Neural progenitor cell (in vitro differentiated cells): ENCODE results near the gene SPSB1. TPM values are rescaled to one million over a fixed set of nuclear protein-coding genes. Genes with fewer than 3 reads are reported as not detected.

ENCODE experiments used
- DNase-seq: peaks from one replicate; pipeline ENCODE4 v3.0.0-alpha.2; 2016; ENCODE audit warnings: low spot score
- H2AFZ ChIP-seq: fragments of 200-600 bp; sonication (generic); replicated peaks from 2 replicates; pipeline ENCODE4 v1.6.1; 2016; ENCODE audit warnings: antibody characterized with exemption
- H3F3A ChIP-seq: fragments of 200-600 bp; sonication (generic); 2 replicates; pipeline ENCODE4 v1.6.1; 2016; ENCODE audit warnings: antibody characterized with exemption, low read depth
- H3K27ac ChIP-seq: fragments of 200-600 bp; sonication (generic); 2 replicates; pipeline ENCODE4 v1.5.1; 2016; ENCODE audit warnings: mild to moderate bottlenecking
- H3K27me3 ChIP-seq: fragments of 200-600 bp; sonication (generic); 2 replicates; pipeline ENCODE4 v1.6.1; 2016; ENCODE audit warnings: mild to moderate bottlenecking, moderate library complexity
- H3K36me3 ChIP-seq: fragments of 200-600 bp; sonication (generic); 2 replicates; pipeline ENCODE4 v1.5.1; 2016
- H3K4me1 ChIP-seq: fragments of 200-600 bp; sonication (generic); 2 replicates; pipeline ENCODE4 v1.6.1; 2016; ENCODE audit warnings: mixed run types
- H3K4me2 ChIP-seq: fragments of 200-600 bp; sonication (generic); 2 replicates; pipeline ENCODE4 v1.6.1; 2016
- H3K4me3 ChIP-seq: fragments of 200-600 bp; sonication (generic); 2 replicates; pipeline ENCODE4 v1.5.1; 2016
- H3K79me2 ChIP-seq: fragments of 200-600 bp; sonication (generic); 2 replicates; pipeline ENCODE4 v1.6.1; 2016; ENCODE audit warnings: low read depth
- H3K9ac ChIP-seq: fragments of 200-600 bp; sonication (generic); 2 replicates; pipeline ENCODE4 v1.6.1; 2016
- H3K9me3 ChIP-seq: fragments of 200-600 bp; sonication (generic); 2 replicates; pipeline ENCODE4 v1.5.1; 2016; ENCODE audit warnings: low read depth
- H4K20me1 ChIP-seq: fragments of 200-600 bp; sonication (generic); 2 replicates; pipeline ENCODE4 v1.6.1; 2016; ENCODE audit warnings: low read depth
- H3K27ac Mint-ChIP-seq: 3 replicates; pipeline ENCODE4 v1.8.0; 2021; ENCODE audit warnings: mixed read lengths
- H3K27me3 Mint-ChIP-seq: 2 replicates; pipeline ENCODE4 v1.8.0; 2022; ENCODE audit warnings: low read depth, mild to moderate bottlenecking, inconsistent platforms, moderate library complexity, mixed read lengths; ENCODE audit not compliant: insufficient read depth
- H3K36me3 Mint-ChIP-seq: 3 replicates; pipeline ENCODE4 v1.8.0; 2021; ENCODE audit warnings: mixed read lengths
- H3K4me1 Mint-ChIP-seq: 3 replicates; pipeline ENCODE4 v1.8.0; 2021; ENCODE audit warnings: mixed read lengths
- H3K4me3 Mint-ChIP-seq: 3 replicates; pipeline ENCODE4 v1.8.0; 2021; ENCODE audit warnings: mild to moderate bottlenecking, moderate library complexity, mixed read lengths
- H3K9me3 Mint-ChIP-seq: 3 replicates; pipeline ENCODE4 v1.8.0; 2020; ENCODE audit warnings: mixed read lengths
- EZH2 ChIP-seq: fragments of 200-600 bp; sonication (generic); IDR thresholded peaks from 2 replicates; pipeline ENCODE4 v1.6.1; 2017; ENCODE audit warnings: antibody characterized with exemption, mild to moderate bottlenecking, moderate library complexity
- EZH2phosphoT487 ChIP-seq: fragments of 200-600 bp; sonication (generic); IDR thresholded peaks from 2 replicates; pipeline ENCODE4 v1.6.1; 2017; ENCODE audit warnings: antibody characterized with exemption
- total RNA-seq: library from RNA; depleted of rRNA; stranded (reverse); fragments of >200 nt; gene quantifications from 2 replicates; pipeline ENCODE4 v1.2.3, GENCODE V29; 2015; ENCODE audit warnings: low replicate concordance
- TF ChIP-seq, protein P1 (sequence below): fragments of 200-600 bp; sonication (generic); IDR thresholded peaks from 2 replicates; pipeline ENCODE4 v1.5.1; 2017; ENCODE audit warnings: antibody characterized with exemption, mild to moderate bottlenecking

SPSB1 gene
- total RNA-seq, 1 donor from 2014 or later = 2.8 TPM

GRCh38 chr1:9340172-9340854 is 47.6 kb downstream of the SPSB1 start:
- H3K4me1 Mint-ChIP-seq = peaks cover 25% of the 10 kb centered on the region

DNA sequence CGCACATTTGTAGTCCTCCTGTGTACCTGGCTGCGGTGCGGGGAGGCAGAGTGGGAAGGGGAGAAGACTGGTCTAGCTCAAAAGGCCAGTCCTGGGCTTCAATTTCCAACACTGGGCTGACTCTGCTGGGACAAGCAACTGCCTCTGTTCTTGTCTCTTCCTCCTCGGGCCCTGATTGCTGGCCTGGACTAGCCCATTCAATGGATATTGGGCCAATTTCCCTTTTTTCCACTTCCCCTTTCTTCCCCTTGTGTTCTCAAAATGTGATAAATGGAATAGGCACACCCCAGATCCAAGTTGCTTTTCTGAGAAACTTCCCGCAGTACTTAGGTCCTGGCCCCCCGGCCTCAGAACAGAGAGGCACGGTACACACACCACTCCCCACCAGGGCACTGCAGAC is 48.2 kb downstream of the SPSB1 start:
- H3K27ac Mint-ChIP-seq = no peak overlapping the region
- TF ChIP-seq EZH2phosphoT487 (no peak), EZH2 (no peak)
- TF ChIP-seq, protein P1, sequence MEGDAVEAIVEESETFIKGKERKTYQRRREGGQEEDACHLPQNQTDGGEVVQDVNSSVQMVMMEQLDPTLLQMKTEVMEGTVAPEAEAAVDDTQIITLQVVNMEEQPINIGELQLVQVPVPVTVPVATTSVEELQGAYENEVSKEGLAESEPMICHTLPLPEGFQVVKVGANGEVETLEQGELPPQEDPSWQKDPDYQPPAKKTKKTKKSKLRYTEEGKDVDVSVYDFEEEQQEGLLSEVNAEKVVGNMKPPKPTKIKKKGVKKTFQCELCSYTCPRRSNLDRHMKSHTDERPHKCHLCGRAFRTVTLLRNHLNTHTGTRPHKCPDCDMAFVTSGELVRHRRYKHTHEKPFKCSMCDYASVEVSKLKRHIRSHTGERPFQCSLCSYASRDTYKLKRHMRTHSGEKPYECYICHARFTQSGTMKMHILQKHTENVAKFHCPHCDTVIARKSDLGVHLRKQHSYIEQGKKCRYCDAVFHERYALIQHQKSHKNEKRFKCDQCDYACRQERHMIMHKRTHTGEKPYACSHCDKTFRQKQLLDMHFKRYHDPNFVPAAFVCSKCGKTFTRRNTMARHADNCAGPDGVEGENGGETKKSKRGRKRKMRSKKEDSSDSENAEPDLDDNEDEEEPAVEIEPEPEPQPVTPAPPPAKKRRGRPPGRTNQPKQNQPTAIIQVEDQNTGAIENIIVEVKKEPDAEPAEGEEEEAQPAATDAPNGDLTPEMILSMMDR = no peak
- H3K27me3 Mint-ChIP-seq = peaks cover 13% of the 10 kb centered on the region
- Histone ChIP-seq H4K20me1 (no peaks in the 10 kb centered on the region), H3K79me2 (no peaks in the 10 kb centered on the region), H3F3A (no peaks in the 10 kb centered on the region), H3K9me3 (no peaks in the 10 kb centered on the region), H3K4me3 (no peak overlapping the region), H3K27me3 (no peaks in the 10 kb centered on the region), H3K27ac (no peak overlapping the region), H3K4me2 (no peak overlapping the region), H2AFZ (no peak overlapping the region), H3K9ac (no peak overlapping the region), H3K36me3 (no peaks in the 10 kb centered on the region), H3K4me1 (no peaks in the 10 kb centered on the region)
- H3K4me3 Mint-ChIP-seq = no peak overlapping the region
- peaks cover 5% of the 10 kb centered on the region for H3K9me3 Mint-ChIP-seq
- H3K4me1 Mint-ChIP-seq = peaks cover 27% of the 10 kb centered on the region
- H3K36me3 Mint-ChIP-seq = no peaks in the 10 kb centered on the region
- no peak for DNase-seq

More at GRCh38 chr1:9340172-9340854, 47.6 kb downstream of the SPSB1 start:
- Histone ChIP-seq H3K4me1 (no peaks in the 10 kb centered on the region), H3K79me2 (no peaks in the 10 kb centered on the region), H3K27ac (no peak overlapping the region), H3K4me2 (no peak overlapping the region), H3K36me3 (no peaks in the 10 kb centered on the region), H3K9me3 (no peaks in the 10 kb centered on the region), H2AFZ (no peak overlapping the region), H3K4me3 (no peak overlapping the region), H3F3A (no peaks in the 10 kb centered on the region), H3K27me3 (no peaks in the 10 kb centered on the region), H3K9ac (no peak overlapping the region), H4K20me1 (no peaks in the 10 kb centered on the region)
- no peak for DNase-seq
- TF ChIP-seq, protein P1 = no peak
- TF ChIP-seq EZH2phosphoT487 (no peak), EZH2 (no peak)
- no peaks in the 10 kb centered on the region for H3K36me3 Mint-ChIP-seq
- H3K27ac Mint-ChIP-seq = no peak overlapping the region
- peaks cover 13% of the 10 kb centered on the region for H3K27me3 Mint-ChIP-seq
- H3K4me3 Mint-ChIP-seq = no peak overlapping the region
- H3K9me3 Mint-ChIP-seq = peaks cover 5% of the 10 kb centered on the region

DNA sequence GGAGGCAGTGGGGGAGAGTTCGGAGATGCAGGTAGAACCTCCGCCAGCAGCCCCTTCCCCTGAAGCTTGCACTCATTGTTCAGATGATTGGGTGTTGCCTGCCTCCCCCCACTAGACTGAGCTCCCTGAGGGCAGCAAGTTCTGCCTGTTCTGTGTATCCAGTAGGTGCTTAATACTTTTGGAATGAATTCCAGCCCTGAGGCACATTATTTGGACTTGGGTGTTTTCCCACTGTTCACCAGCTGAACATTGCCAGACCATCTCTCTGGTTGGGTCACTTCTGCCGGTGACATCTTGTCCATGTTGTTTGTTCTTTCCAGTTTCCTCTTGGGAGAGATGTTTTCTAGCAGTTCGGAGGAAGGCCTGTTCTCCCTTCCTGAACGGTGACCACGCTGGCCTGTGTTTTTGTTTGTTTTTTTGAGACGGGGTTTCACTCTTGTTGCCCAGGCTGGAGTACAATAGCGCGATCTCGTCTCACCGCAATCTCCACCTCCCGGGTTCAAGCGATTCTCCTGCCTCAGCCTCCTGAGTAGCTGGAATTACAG is 48.7 kb downstream of the SPSB1 start:
- H3K36me3 ChIP-seq = no peaks in the 10 kb centered on the region
- H3K9ac ChIP-seq = no peak overlapping the region
- no peaks in the 10 kb centered on the region for H3K9me3 ChIP-seq
- H3K27ac Mint-ChIP-seq = peak overlapping the region; percentile 69
- peaks cover 11% of the 10 kb centered on the region for H3K27me3 Mint-ChIP-seq
- no peak for DNase-seq
- H4K20me1 ChIP-seq = no peaks in the 10 kb centered on the region
- H3F3A ChIP-seq = no peaks in the 10 kb centered on the region
- no peaks in the 10 kb centered on the region for H3K27me3 ChIP-seq
- no peak overlapping the region for H2AFZ ChIP-seq
- H3K79me2 ChIP-seq = no peaks in the 10 kb centered on the region
- peaks cover 5% of the 10 kb centered on the region for H3K9me3 Mint-ChIP-seq
- peaks cover 27% of the 10 kb centered on the region for H3K4me1 Mint-ChIP-seq
- TF ChIP-seq, protein P1 = no peak
- TF ChIP-seq EZH2phosphoT487 (no peak), EZH2 (no peak)
- H3K36me3 Mint-ChIP-seq = no peaks in the 10 kb centered on the region
- no peak overlapping the region for H3K4me3 ChIP-seq
- no peak overlapping the region for H3K27ac ChIP-seq
- no peak overlapping the region for H3K4me2 ChIP-seq
- H3K4me3 Mint-ChIP-seq = no peak overlapping the region
- no peaks in the 10 kb centered on the region for H3K4me1 ChIP-seq
